Posterior cingulate gyrus (tissue), 11 donors: ENCODE results near the gene KATNB1.

Source experiments
- DNase-seq, 10 donors: peaks; one replicate each; pipeline versions ENCODE4 v3.0.0 to v3.0.0-alpha.2; 2020 to 2021; ENCODE audit warnings: mixed read lengths in 3 of 10
- intact Hi-C: fragments of 100-400 bp; cut with DNase I; formaldehyde crosslinking; loops from one replicate; pipeline ENCODE4 v1.15.1; 2023

Gene KATNB1

DNA sequence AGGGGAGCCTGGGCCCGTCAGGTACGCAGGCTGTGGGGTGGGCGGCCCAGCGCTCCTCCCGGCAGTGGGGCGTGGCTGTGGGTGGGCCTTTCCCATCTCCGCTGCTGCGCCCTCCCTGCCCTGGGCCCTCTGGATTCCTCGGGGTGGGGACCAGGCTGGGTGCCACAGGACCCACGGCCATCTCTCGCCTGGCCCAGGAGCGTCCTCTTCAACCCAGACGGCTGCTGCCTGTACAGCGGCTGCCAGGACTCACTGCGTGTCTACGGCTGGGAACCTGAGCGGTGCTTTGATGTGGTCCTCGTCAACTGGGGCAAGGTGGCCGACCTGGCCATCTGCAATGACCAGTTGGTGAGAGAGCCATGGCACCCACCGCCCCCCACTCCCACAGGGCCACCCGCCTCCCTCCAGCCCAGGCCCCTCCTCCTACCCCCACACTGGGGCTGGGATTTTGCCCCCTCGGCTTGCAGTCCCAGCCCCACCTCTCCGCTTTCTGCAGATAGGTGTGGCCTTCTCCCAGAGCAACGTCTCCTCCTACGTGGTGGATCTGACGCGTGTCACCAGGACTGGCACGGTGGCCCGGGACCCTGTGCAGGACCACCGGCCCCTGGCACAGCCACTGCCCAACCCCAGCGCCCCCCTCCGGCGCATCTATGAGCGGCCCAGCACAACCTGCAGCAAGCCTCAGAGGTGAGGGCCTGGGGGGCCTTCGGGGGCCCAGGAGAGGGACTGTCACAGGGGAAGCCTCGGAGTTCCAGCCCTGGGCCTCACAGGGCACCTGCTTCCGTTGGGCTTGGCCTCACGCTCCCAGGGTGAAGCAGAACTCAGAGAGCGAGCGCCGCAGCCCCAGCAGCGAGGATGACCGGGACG, 17.2 kb downstream of the KATNB1 start:
- intact Hi-C loops: no loop called here
- DNase-seq: peak in 4 of 10 donors; percentile 24 to 78 (median 66)

GRCh38 chr16:57753448-57754353, 18.1 kb downstream of the KATNB1 start:
- DNase-seq: peak in 4 of 10 donors; percentile 6 to 79 (median 68)
- intact Hi-C loops: no loop called here

- peak in 4 of 10 donors; percentile 4 to 67 (median 45) for DNase-seq
- intact Hi-C loops: loop anchor here (5.0 kb wide), 1 partner anchor 248 kb away; the partner anchor contains the start of genes USB1 and ZNF319
Observed at GRCh38 chr16:57754354-57755060, 18.9 kb downstream of the KATNB1 start.

DNA sequence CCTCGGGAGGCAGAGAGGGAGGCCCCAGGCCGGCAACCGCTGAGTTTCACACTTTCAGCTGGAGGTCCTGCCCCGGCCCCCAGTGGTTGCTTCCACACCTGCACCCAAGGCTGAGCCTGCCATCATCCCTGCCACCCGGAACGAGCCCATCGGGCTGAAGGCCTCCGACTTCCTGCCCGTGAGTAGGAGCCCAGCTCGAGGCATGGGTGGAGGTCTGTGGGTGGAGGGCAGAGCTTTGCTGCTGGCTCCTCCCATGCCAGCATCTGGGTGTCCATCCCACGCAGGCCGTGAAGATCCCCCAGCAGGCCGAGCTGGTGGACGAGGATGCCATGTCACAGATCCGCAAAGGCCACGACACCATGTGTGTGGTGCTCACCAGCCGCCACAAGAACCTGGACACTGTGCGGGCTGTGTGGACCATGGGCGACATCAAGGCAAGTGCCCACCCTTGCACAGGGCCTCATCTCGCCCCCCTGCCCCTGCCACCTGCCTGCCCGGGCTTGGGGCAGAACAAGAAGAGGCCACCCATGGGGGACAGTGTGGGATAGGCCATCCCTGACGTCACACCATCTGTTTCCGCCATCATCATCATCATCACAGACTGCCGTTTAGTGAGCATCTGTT, 19.6 kb downstream of the KATNB1 start:
- intact Hi-C loops: loop anchor here (5.0 kb wide), 1 partner anchor 247 kb away; the partner anchor contains the start of genes USB1 and ZNF319
- peak in 4 of 10 donors; percentile 23 to 80 (median 71) for DNase-seq

- intact Hi-C loops: loop anchor here (5.0 kb wide), 1 partner anchor 246 kb away; the partner anchor contains the start of genes USB1 and ZNF319
- peak in 4 of 10 donors; percentile 23 to 70 (median 43) for DNase-seq
Observed at GRCh38 chr16:57755726-57756423, 20.3 kb downstream of the KATNB1 start.

DNA sequence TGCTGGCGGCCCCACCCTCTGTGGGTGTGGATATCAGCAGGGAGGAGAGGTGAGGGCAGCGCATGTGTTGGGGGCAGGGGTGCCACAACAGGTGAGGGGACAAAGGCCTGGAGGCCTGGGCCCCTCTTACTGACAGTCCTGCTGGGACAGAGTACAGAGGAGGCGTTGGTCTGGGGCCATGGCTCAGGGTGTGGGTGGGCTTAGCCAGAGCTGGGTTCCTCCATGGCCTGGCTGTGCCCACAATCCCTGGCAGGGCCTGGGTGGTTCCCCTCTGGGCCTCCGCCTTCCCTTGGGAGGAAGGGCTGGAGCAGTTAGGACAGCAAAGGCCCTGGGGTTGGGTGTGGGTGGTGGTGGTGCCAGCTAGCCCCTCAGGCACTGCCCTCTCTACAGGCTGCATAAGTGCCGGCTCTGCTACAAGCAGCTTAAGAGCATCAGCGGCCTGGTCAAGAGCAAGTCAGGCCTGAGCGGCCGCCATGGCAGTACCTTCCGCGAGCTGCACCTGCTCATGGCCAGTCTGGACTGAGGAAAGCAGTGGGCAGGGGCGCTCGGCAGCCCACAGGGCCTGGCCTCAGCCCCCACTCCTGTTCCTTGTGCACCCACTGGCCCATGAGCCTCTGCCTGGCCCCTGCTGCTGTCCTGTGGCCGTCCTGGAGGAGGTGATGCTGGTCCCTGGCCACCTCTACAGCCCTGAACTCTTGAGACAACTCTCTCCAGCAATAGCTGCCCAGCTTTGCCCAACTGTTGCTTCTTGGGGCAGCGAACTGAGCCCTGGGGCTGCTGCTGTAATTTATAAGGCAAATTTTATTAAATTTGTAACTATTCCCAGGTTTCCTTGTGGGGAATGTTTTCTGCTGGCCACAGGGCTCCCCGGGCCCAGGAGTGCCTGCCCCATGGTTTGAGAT, 21.1 kb downstream of the KATNB1 start:
- DNase-seq: peak in 4 of 10 donors; percentile 20 to 80 (median 64)
- intact Hi-C loops: loop anchor here (1.0 to 5.0 kb wide), 2 partner anchors 107 to 246 kb away; partner anchors contain the start of genes USB1 and ZNF319

- peak; percentile 73 to 98 (median 92) for DNase-seq
- intact Hi-C loops: loop anchor here (1.0 to 5.0 kb wide), 2 partner anchors 106 to 245 kb away; partner anchors contain the start of genes USB1 and ZNF319
Observed at GRCh38 chr16:57757326-57757786, 21.8 kb downstream of the KATNB1 start.

DNA sequence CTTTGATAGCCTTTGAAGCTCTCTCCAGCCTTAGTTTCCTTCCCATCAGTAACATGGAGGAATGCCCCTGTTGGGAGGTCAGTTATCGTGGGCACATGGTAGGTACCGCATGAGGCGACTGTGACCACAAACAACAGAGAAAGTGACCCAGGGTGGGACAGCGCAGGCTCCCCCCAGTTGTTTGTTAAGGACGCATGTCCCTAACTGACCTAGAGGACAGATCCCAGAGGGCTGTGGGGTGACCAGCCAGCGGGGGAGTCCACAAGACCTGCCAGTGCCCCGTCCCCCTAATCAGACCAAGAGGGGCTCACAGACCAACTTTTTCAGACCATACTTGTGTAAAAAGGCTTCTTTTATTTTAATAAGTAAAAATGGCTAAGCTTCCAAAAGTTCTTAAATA, 22.3 kb downstream of the KATNB1 start:
- intact Hi-C loops: loop anchor here (1.0 to 5.0 kb wide), 2 partner anchors 105 to 244 kb away; partner anchors contain the start of genes USB1 and ZNF319
- DNase-seq: peak in 2 of 10 donors; percentile 69 to 72

GRCh38 chr16:57758331-57759117, 23.0 kb downstream of the KATNB1 start:
- intact Hi-C loops: loop anchor here (5.0 kb wide), 1 partner anchor 244 kb away; the partner anchor contains the start of genes USB1 and ZNF319
- peak in 3 of 10 donors; percentile 80 to 89 (median 88) for DNase-seq

DNA sequence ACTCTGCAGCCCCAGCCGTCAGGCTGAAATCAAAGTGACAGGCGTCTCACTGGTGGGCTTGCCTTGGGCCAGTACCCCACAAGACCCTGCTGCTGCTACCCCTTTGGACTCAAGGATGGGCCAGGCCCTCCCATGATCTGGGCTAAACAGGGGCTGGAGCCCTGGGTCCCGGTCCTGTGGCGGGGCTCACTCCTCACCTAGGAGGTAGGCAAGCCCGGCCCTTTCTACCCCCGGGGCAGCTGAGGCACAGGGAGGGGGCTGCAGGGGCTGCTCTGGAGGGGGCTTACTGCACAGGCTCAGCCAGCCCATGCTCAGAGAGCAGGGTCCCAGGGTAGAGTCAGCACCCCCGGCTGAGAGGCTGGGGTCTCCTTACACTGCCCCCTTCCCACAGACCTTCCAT, 23.6 kb downstream of the KATNB1 start:
- intact Hi-C loops: loop anchor here (5.0 kb wide), 1 partner anchor 243 kb away; the partner anchor contains the start of genes USB1 and ZNF319

DNA sequence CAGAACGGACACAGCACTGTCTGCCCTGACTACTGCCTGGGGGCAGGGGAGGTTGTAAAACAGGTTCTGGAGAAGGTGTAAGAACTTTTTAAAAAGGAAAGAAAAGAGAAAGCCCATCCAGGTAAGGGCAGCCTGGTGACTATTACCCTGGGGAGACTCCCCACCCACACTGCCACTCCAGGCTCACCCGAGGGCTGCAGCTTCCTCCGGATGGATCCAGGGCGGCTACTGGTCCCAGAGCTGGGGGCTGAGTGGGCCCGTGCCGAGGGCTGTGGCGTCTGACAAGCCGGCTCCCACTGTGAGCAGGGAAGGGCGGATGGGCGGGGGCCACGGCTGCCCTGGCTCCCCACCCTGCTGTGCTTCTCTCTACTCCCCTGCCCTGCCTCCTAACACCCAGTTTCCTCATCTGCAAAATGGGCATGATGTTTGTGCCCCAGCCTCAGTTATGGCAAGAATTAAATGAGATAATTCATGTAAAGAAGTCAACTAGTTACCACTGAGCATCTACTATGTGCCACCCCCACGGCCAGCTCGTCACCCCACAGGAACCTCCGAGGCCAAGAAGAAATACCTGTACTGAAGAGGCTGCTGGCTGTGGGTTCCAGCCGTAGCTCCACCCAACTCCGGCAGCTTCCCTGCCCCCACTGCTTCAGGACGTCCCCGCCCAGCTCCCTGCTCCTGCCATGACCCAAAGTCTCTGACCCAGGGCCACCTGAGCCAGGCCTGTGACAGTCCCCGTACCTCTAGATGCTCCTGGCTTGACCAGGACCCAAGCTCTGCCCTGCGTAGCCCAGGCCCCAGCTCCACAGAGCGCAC, 24.2 kb downstream of the KATNB1 start:
- intact Hi-C loops: loop anchor here (5.0 kb wide), 1 partner anchor 243 kb away; the partner anchor contains the start of genes USB1 and ZNF319

More for the DNA sequence above, 23.6 kb downstream of the KATNB1 start:
- DNase-seq: peak in 2 of 10 donors; percentile 73 to 78

GRCh38 chr16:57760357-57761160, 25.0 kb downstream of the KATNB1 start:
- intact Hi-C loops: no loop called here
- peak in 2 of 10 donors; percentile 75 to 81 for DNase-seq

More for the DNA sequence above, 24.2 kb downstream of the KATNB1 start:
- peak in 3 of 10 donors; percentile 69 to 82 (median 74) for DNase-seq

DNA sequence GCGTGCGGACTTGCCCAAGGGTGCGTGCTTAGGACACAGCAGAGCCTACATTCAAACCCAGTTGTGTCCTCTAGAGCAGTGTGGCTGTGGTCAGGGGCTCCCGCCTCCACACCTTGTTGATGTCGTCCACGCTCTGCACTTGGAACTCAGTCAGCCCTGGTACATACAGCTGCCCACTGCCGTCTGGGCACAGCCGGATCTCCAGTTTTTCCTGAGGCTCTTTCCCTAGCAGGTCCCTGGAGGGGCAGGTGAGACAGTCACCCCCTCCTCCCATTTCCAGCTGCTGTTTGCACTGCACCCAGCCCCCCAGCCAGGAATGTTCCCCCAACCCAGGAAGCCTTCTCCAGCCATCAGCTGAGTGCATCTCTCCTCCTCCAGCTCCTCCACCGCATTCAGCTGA, 25.7 kb downstream of the KATNB1 start:
- intact Hi-C loops: no loop called here
- DNase-seq: peak in 1 of 10 donors; percentile 84

GRCh38 chr16:57761957-57762356, 26.4 kb downstream of the KATNB1 start:
- peak in 1 of 10 donors; percentile 66 for DNase-seq
- intact Hi-C loops: no loop called here
